D721Med (cell line): ENCODE measurements around the gene ZDHHC11.
"Not testable (repeated sequence)": the region's sequence is repeated elsewhere in the genome, so short reads cannot be mapped to it uniquely, and the experiment has no call there.

Experiments
- DNase-seq: peaks from one replicate; pipeline ENCODE4 v3.0.0; 2011; ENCODE audit warnings: low spot score; ENCODE audit not compliant: insufficient read length
- FAIRE-seq: peaks from 2 replicates; lab custom pipeline; 2011; peaks lifted over from hg19 to GRCh38; lab: Jason Lieb, UNC
- CTCF ChIP-seq: IDR thresholded peaks from 2 replicates; pipeline ENCODE4 v1.5.1; 2012; ENCODE audit warnings: mild to moderate bottlenecking, control low read depth; ENCODE audit not compliant: insufficient read depth; ENCODE audit errors: missing control alignments

Gene ZDHHC11

GRCh38 chr5:842402-843221 lies 8.2 kb downstream of the ZDHHC11 start:
- FAIRE-seq, DNase-seq: not testable (repeated sequence)

GRCh38 chr5:841531-842401 lies 9.0 kb downstream of the ZDHHC11 start:
- not testable (repeated sequence) for DNase-seq, FAIRE-seq

GRCh38 chr5:840974-841435 lies 9.8 kb downstream of the ZDHHC11 start:
- DNase-seq, FAIRE-seq: not testable (repeated sequence)

- FAIRE-seq, DNase-seq: not testable (repeated sequence)
Observed at GRCh38 chr5:840118-840973, 10.4 kb downstream of the ZDHHC11 start.

GRCh38 chr5:838431-838851 lies 12.3 kb downstream of the ZDHHC11 start:
- FAIRE-seq, result not testable (repeated sequence)

GRCh38 chr5:837621-838121 lies 13.1 kb downstream of the ZDHHC11 start:
- DNase-seq, FAIRE-seq: not testable (repeated sequence)

More at GRCh38 chr5:838431-838851, 12.3 kb downstream of the ZDHHC11 start:
- not testable (repeated sequence) for DNase-seq

- FAIRE-seq, DNase-seq: not testable (repeated sequence)
Observed at GRCh38 chr5:835933-836612, 14.7 kb downstream of the ZDHHC11 start.

GRCh38 chr5:834013-834412 lies 16.8 kb downstream of the ZDHHC11 start:
- FAIRE-seq, result not testable (repeated sequence)

GRCh38 chr5:828194-828593 lies 22.6 kb downstream of the ZDHHC11 start:
- FAIRE-seq, DNase-seq: not testable (repeated sequence)

More at GRCh38 chr5:834013-834412, 16.8 kb downstream of the ZDHHC11 start:
- not testable (repeated sequence) for DNase-seq

- FAIRE-seq, DNase-seq: not testable (repeated sequence)
Observed at GRCh38 chr5:825544-825943, 25.2 kb downstream of the ZDHHC11 start.

- FAIRE-seq (no peak), DNase-seq (no peak)
- peak; percentile 12 for TF ChIP-seq CTCF
Observed at GRCh38 chr5:821504-821903, 29.3 kb downstream of the ZDHHC11 start.

- no peak for TF ChIP-seq CTCF
- no peak for FAIRE-seq
- no peak for DNase-seq
Observed at GRCh38 chr5:820245-820644, 30.5 kb downstream of the ZDHHC11 start.
